RPMI7951 (cell line): ENCODE data around the gene LTO1. TPM values are rescaled to one million over a fixed set of nuclear protein-coding genes. Genes with fewer than 3 reads are reported as not detected.
"Not testable (repeated sequence)": the region's sequence is repeated elsewhere in the genome, so short reads cannot be mapped to it uniquely, and the experiment has no call there.

ENCODE experiments used
- DNase-seq: peaks from one replicate; pipeline ENCODE4 v3.0.0-alpha.2; 2012; ENCODE audit warnings: low read depth
- total RNA-seq: library from RNA; depleted of rRNA; stranded (reverse); fragments of >200 nt; shearing (Covaris generic); gene quantifications from 2 replicates; pipeline ENCODE4 v1.2.3, GENCODE V29; 2014; rRNA removed

LTO1 gene
- total RNA-seq, 1 experiment from 2014 or later = 17.4 TPM

- no peak for DNase-seq
Measured at GRCh38 chr11:69634590-69634989, 40.6 kb downstream of the LTO1 start.

GRCh38 chr11:69634069-69634468 lies 41.1 kb downstream of the LTO1 start:
- DNase-seq = no peak

GRCh38 chr11:69632900-69633299 lies 42.3 kb downstream of the LTO1 start:
- no peak for DNase-seq

- no peak for DNase-seq
Measured at GRCh38 chr11:69630424-69630823, 44.7 kb downstream of the LTO1 start.

- DNase-seq = no peak
Measured at GRCh38 chr11:69630017-69630416, 45.1 kb downstream of the LTO1 start.

- no peak for DNase-seq
Measured at GRCh38 chr11:69627551-69627950, 47.6 kb downstream of the LTO1 start.

- no peak for DNase-seq
Measured at GRCh38 chr11:69625476-69625875, 49.7 kb downstream of the LTO1 start.

- DNase-seq = no peak
Measured at GRCh38 chr11:69624293-69624692, 50.9 kb downstream of the LTO1 start.

- DNase-seq = not testable (repeated sequence)
Measured at GRCh38 chr11:69622097-69622681, 53.0 kb downstream of the LTO1 start.

GRCh38 chr11:69620683-69621290 lies 54.4 kb downstream of the LTO1 start:
- DNase-seq = no peak

- no peak for DNase-seq
Measured at GRCh38 chr11:69618237-69618636, 56.9 kb downstream of the LTO1 start.

- DNase-seq = no peak
Measured at GRCh38 chr11:69617682-69618081, 57.5 kb downstream of the LTO1 start.

GRCh38 chr11:69617220-69617619 lies 57.9 kb downstream of the LTO1 start:
- no peak for DNase-seq

Other genes with a start within 250 kb of the LTO1 start
- not detected in 2 replicates for gene LINC01488, start 193.7 kb downstream of the LTO1 start, total RNA-seq
- gene CCND1, start 34.2 kb downstream of the LTO1 start, total RNA-seq = 173 and 194 TPM in 2 replicates
- not detected in 2 replicates for gene FGF19, start 28.7 kb upstream of the LTO1 start, total RNA-seq
- gene FGF4, start 100.0 kb upstream of the LTO1 start, total RNA-seq = not detected in 2 replicates
- gene FGF3, start 144.1 kb upstream of the LTO1 start, total RNA-seq = not detected in 2 replicates